Psoas muscle (tissue), 8 donors: ENCODE results near the gene LMO7. TPM values are rescaled to one million over a fixed set of nuclear protein-coding genes. Genes with fewer than 3 reads are reported as not detected.

ENCODE experiments used
- ATAC-seq, 4 donors: fragments of 200-7000 bp; cut with Tn5 transposase; one replicate each; pipeline ENCODE4 v1.9.1; 2020; ENCODE audit warnings: moderate library complexity in 3 of 4, mild to moderate bottlenecking in 2 of 4
- DNase-seq, 2 donors: peaks; one replicate each; pipeline ENCODE4 v3.0.0-alpha.2; 2020
- H3K27ac ChIP-seq: fragments of 200-600 bp; one replicate; pipeline ENCODE4 v1.8.0; 2022
- H3K27me3 ChIP-seq, 3 donors: fragments of 200-600 bp in 1 of 3; one replicate each; pipeline versions ENCODE4 v1.6.1 to v1.8.0; 2013 to 2022; ENCODE audit warnings: low read length in 2 of 3, mild to moderate bottlenecking in 2 of 3, moderate library complexity in 1 of 3; ENCODE audit not compliant: insufficient read depth in 3 of 3
- H3K36me3 ChIP-seq, 2 donors: fragments of 200-600 bp in 1 of 2; one replicate each; pipeline versions ENCODE4 v1.6.1 to v1.8.0; 2013 to 2022; ENCODE audit warnings: low read depth in 1 of 2, mild to moderate bottlenecking in 1 of 2, moderate library complexity in 1 of 2; ENCODE audit not compliant: insufficient read depth in 1 of 2
- H3K4me1 ChIP-seq: fragments of 200-600 bp; one replicate; pipeline ENCODE4 v1.8.0; 2022
- H3K4me3 ChIP-seq: fragments of 200-600 bp; one replicate; pipeline ENCODE4 v1.8.0; 2022; ENCODE audit warnings: mild to moderate bottlenecking
- H3K9me3 ChIP-seq: fragments of 200-600 bp; one replicate; pipeline ENCODE4 v1.8.0; 2022
- CTCF ChIP-seq: fragments of 200-600 bp; IDR thresholded peaks from one replicate; pipeline ENCODE4 v1.8.0; 2022; ENCODE audit warnings: antibody characterized with exemption
- WGBS, 3 donors: extraction: QIAGEN DNeasy Blood & Tissue Kit; methylation state at CpG; one replicate each; pipeline versions ENCODE4 v1.1.6 to v1.1.7; 2013; 5-methylcytosine and 5-hydroxymethylcytosine counted together
- intact Hi-C, 2 donors: fragments of 100-400 bp; cut with DNase I; formaldehyde crosslinking; loops; one replicate each; pipeline versions ENCODE4 v1.11.0 to v1.14.2; 2022
- polyA plus RNA-seq, 3 donors: library from polyadenylated mRNA; stranded (reverse); fragments of 200-250 nt; gene quantifications; one replicate each; pipeline ENCODE4 v1.2.3, GENCODE V29; 2013
- total RNA-seq, 4 donors: library from RNA; stranded (reverse); fragmentation: NEBNext Ultra II Directional in 2 of 4; extraction: Animal tissue kit (Norgen Biotek cat#: 25700) in 2 of 4; gene quantifications; one replicate each; pipeline versions ENCODE4 v1.2.1 to v1.2.4, GENCODE V29; 2021 to 2023
- donor health status: healthy with polysubstance abuse.
- donor health status: DM: no; HTN: no; CAD: no; lungs with moderate emphysema.
- donor health status: Bipolar disorder and iron deficiency.
- donor health status: healthy.
- donor health status: DM: yes; HTN: yes; CAD: no.
- donor health status: DM: no; HTN: no; CAD: no.
- donor health status: DM: no; HTN: no; CAD: no.
- donor health status: DM: yes; HTN: yes; CAD: no.

LMO7 gene
- total and polyA plus RNA-seq, 7 donors = 15.3 to 271 (median 97.9) TPM

GRCh38 chr13:75861786-75862185, 225.7 kb downstream of the LMO7 start:
- no peaks in the 10 kb centered on the region for H3K4me1 ChIP-seq
- intact Hi-C loops = no loop called here
- no peaks in the 10 kb centered on the region for H3K9me3 ChIP-seq
- no peak for TF ChIP-seq CTCF
- peaks cover 0 to 35% of the 10 kb centered on the region in 2 donors for H3K36me3 ChIP-seq
- ATAC-seq (no peak), DNase-seq (no peak)
- H3K4me3 ChIP-seq = no peak overlapping the region
- H3K27me3 ChIP-seq = no peaks in the 10 kb centered on the region
- H3K27ac ChIP-seq = no peak overlapping the region

- no peak for TF ChIP-seq CTCF
- intact Hi-C loops = no loop called here
- Histone ChIP-seq H3K9me3 (no peaks in the 10 kb centered on the region), H3K4me1 (no peaks in the 10 kb centered on the region), H3K36me3 (peaks cover 0 to 5% of the 10 kb centered on the region in 2 donors), H3K27me3 (no peaks in the 10 kb centered on the region), H3K27ac (no peak overlapping the region), H3K4me3 (no peak overlapping the region)
- WGBS, 3 donors = 90 to 92% (median 91%) methylated on average over 5 of the region's 5 CpGs
- DNase-seq = no peak
- ATAC-seq = no peak
These were observed 228.6 kb downstream of the LMO7 start for GRCh38 chr13:75864718-75865117.

- no peak for DNase-seq
- ATAC-seq = no peak
- H3K27me3 ChIP-seq = no peaks in the 10 kb centered on the region
- H3K4me1 ChIP-seq = no peaks in the 10 kb centered on the region
- no peak for TF ChIP-seq CTCF
- no peaks in the 10 kb centered on the region for H3K36me3 ChIP-seq
- no peaks in the 10 kb centered on the region for H3K9me3 ChIP-seq
- no peak overlapping the region for H3K4me3 ChIP-seq
- intact Hi-C loops = loop anchor here in 1 of 2 donors (2.0 kb wide), 1 partner anchor 1035 kb away; no protein-coding TSS in a partner anchor
- H3K27ac ChIP-seq = no peak overlapping the region
- 72 to 74% (median 72%) methylated on average over 9 of the region's 9 CpGs for WGBS, 3 donors
These were observed 231.4 kb downstream of the LMO7 start for GRCh38 chr13:75867379-75868117.

GRCh38 chr13:75869981-75870380, 233.9 kb downstream of the LMO7 start:
- Histone ChIP-seq H3K4me3 (no peak overlapping the region), H3K9me3 (no peaks in the 10 kb centered on the region), H3K27ac (no peak overlapping the region), H3K4me1 (no peaks in the 10 kb centered on the region), H3K36me3 (no peaks in the 10 kb centered on the region), H3K27me3 (no peaks in the 10 kb centered on the region)
- DNase-seq (no peak), ATAC-seq (no peak)
- no peak for TF ChIP-seq CTCF
- intact Hi-C loops = loop anchor here (2.0 to 5.0 kb wide), 2 partner anchors 1033 to 1112 kb away; no protein-coding TSS in a partner anchor
- 37 to 46% (median 46%) methylated on average over 4 of the region's 4 CpGs for WGBS, 3 donors
